Spleen (tissue), 11 donors: ENCODE measurements around the gene PFKM. TPM values are rescaled to one million over a fixed set of nuclear protein-coding genes. Genes with fewer than 3 reads are reported as not detected.

Experiments
- DNase-seq: peaks from one replicate; pipeline ENCODE4 v3.0.0-alpha.2; 2020
- H3K27ac ChIP-seq, 8 donors: fragments of 200-600 bp; sonication (generic) in 7 of 8; 1 replicate in 4 of 8; 2 replicates in 4 of 8; pipeline versions ENCODE4 v1.5.0 to v1.8.0; 2016 to 2021; ENCODE audit warnings: inconsistent platforms in 4 of 8, mild to moderate bottlenecking in 4 of 8, moderate library complexity in 1 of 8
- H3K27me3 ChIP-seq, 7 donors: fragments of 200-600 bp; sonication (generic) in 6 of 7; replicated peaks in 1 of 7; 1 replicate in 4 of 7; 2 replicates in 3 of 7; pipeline versions ENCODE4 v1.5.0 to v1.8.0; 2016 to 2021; ENCODE audit warnings: inconsistent platforms in 3 of 7, mild to moderate bottlenecking in 1 of 7
- H3K36me3 ChIP-seq, 6 donors: fragments of 200-600 bp; sonication (generic) in 5 of 6; 1 replicate in 4 of 6; 2 replicates in 2 of 6; pipeline versions ENCODE4 v1.5.0 to v1.8.0; 2016 to 2021; ENCODE audit warnings: inconsistent platforms in 2 of 6
- H3K4me1 ChIP-seq, 6 donors: fragments of 200-600 bp; sonication (generic) in 5 of 6; 1 replicate in 3 of 6; 2 replicates in 3 of 6; pipeline versions ENCODE4 v1.5.0 to v1.8.0; 2016 to 2021; ENCODE audit warnings: inconsistent platforms in 3 of 6
- H3K4me3 ChIP-seq, 8 donors: fragments of 200-600 bp; sonication (generic) in 7 of 8; 1 replicate in 4 of 8; 2 replicates in 4 of 8; pipeline versions ENCODE4 v1.5.0 to v1.8.0; 2016 to 2021; ENCODE audit warnings: inconsistent platforms in 4 of 8, mild to moderate bottlenecking in 4 of 8, moderate library complexity in 2 of 8
- H3K9me3 ChIP-seq, 8 donors: fragments of 200-600 bp; sonication (generic) in 7 of 8; 1 replicate in 4 of 8; 2 replicates in 4 of 8; pipeline versions ENCODE4 v1.5.0 to v1.8.0; 2016 to 2021; ENCODE audit warnings: inconsistent platforms in 4 of 8
- POLR2A ChIP-seq, 3 donors: fragments of 450-650 bp; IDR thresholded peaks; one replicate each; pipeline ENCODE4 v1.5.1; 2017; ENCODE audit warnings: antibody characterized with exemption in 3 of 3, mild to moderate bottlenecking in 1 of 3
- POLR2AphosphoS5 ChIP-seq, 3 donors: sonication (generic); formaldehyde crosslinking; IDR thresholded peaks; one replicate each; pipeline ENCODE4 v1.5.1; 2017; ENCODE audit warnings: antibody characterized with exemption in 3 of 3
- WGBS, 5 donors: extraction: QIAGEN DNeasy Blood & Tissue Kit in 3 of 5; methylation state at CpG; one replicate each; pipeline versions ENCODE4 v1.1.5 to v1.1.7; 2013 to 2018; 5-methylcytosine and 5-hydroxymethylcytosine counted together
- intact Hi-C: fragments of 100-400 bp; cut with DNase I; formaldehyde crosslinking; loops from one replicate; pipeline ENCODE4 v1.15.0; 2023; ENCODE audit warnings: low total_unique reads
- polyA plus RNA-seq, 3 donors: library from polyadenylated mRNA; stranded (reverse); fragments of 200-250 nt; gene quantifications; one replicate each; pipeline ENCODE4 v1.2.1, GENCODE V29; 2013
- total RNA-seq, 7 donors: library from RNA; depleted of rRNA in 3 of 7; stranded (reverse); fragments of >200 nt in 3 of 7; fragmentation: NEBNext Ultra II Directional in 4 of 7; extraction: Animal tissue kit (Norgen Biotek cat#: 25700) in 4 of 7; gene quantifications; one replicate each; pipeline versions ENCODE4 v1.1.0 to v1.2.1, GENCODE V29; 2016 to 2021
- TF ChIP-seq, protein P1 (sequence below), 11 experiments: fragments of 200-600 bp in 7 of 11; fragments of 450-650 bp in 4 of 11; sonication (generic) in 4 of 11; IDR thresholded peaks in 8 of 11; conservative IDR thresholded peaks in 3 of 11; 1 replicate in 7 of 11; 2 replicates in 4 of 11; pipeline versions ENCODE4 v1.4.0 to v1.8.0; 2016 to 2021; ENCODE audit warnings: antibody characterized with exemption in 11 of 11, inconsistent platforms in 4 of 11, mild to moderate bottlenecking in 1 of 11
- donor health status: healthy with polysubstance abuse.
- donor health status: DM: no; HTN: no; CAD: no; lungs with moderate emphysema.
- donor health status: DM: no; HTN: no; CAD: no.
- donor health status: Bipolar disorder and iron deficiency.
- donor health status: healthy.
- donor health status: DM: no; HTN: no; CAD: no.
- donor health status: DM: yes; HTN: yes; CAD: no.

Gene PFKM
- total and polyA plus RNA-seq, 10 donors = 13.6 to 52.5 (median 30.7) TPM

DNA sequence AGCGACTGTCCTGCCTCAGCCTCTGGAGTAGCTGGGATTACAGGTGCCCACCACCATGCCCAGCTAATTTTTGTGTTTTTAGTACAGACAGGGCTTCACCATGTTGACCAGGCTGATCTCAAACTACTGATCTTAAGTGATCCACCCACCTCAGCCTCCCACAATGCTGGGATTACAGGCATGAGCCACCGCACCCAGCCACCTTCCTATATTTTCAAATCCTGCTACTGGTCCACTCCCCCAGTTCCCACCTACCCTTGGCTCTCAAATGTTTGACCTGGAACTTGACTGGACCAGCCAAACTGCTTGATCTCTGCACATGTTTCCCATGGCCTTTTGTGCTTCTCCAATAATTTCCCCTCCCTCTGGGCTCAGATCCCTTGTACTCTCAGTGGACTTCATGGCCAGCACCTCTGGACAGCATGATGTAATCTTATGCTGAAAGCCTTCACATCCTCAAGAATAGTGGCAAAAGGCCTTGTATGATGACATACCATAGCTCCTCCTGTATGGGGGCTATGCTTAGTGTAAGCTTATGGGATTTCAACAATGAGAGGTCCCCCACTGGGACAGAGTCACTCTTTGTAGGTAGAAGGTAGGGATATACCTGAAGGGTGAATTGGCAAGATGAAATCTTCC lies 61.8 kb downstream of the PFKM start:
- DNase-seq = no peak
- TF ChIP-seq POLR2AphosphoS5 (IDR thresholded peaks at IDR 0.05) = no peak
- no peak for TF ChIP-seq POLR2A (IDR thresholded peaks at IDR 0.05)
- TF ChIP-seq, protein P1, sequence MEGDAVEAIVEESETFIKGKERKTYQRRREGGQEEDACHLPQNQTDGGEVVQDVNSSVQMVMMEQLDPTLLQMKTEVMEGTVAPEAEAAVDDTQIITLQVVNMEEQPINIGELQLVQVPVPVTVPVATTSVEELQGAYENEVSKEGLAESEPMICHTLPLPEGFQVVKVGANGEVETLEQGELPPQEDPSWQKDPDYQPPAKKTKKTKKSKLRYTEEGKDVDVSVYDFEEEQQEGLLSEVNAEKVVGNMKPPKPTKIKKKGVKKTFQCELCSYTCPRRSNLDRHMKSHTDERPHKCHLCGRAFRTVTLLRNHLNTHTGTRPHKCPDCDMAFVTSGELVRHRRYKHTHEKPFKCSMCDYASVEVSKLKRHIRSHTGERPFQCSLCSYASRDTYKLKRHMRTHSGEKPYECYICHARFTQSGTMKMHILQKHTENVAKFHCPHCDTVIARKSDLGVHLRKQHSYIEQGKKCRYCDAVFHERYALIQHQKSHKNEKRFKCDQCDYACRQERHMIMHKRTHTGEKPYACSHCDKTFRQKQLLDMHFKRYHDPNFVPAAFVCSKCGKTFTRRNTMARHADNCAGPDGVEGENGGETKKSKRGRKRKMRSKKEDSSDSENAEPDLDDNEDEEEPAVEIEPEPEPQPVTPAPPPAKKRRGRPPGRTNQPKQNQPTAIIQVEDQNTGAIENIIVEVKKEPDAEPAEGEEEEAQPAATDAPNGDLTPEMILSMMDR (IDR thresholded peaks at IDR 0.05 in 8 of 11, conservative IDR thresholded peaks at IDR 0.05 in 3 of 11) = no peak
- intact Hi-C loops = loop anchor here (10.0 kb wide), 1 partner anchor 274 kb away; no protein-coding TSS in a partner anchor
- H3K4me3 ChIP-seq = no peak overlapping the region
- peaks cover 0 to 40% (median 28%) of the 10 kb centered on the region in 6 donors for H3K4me1 ChIP-seq
- no peaks in the 10 kb centered on the region for H3K36me3 ChIP-seq
- peaks cover 0 to 65% (median 20%) of the 10 kb centered on the region in 7 donors for H3K27me3 ChIP-seq
- 84 to 100% (median 90%) methylated on average over 2 of the region's 2 CpGs for WGBS, 5 donors
- H3K9me3 ChIP-seq = no peaks in the 10 kb centered on the region
- H3K27ac ChIP-seq = no peak overlapping the region

DNA sequence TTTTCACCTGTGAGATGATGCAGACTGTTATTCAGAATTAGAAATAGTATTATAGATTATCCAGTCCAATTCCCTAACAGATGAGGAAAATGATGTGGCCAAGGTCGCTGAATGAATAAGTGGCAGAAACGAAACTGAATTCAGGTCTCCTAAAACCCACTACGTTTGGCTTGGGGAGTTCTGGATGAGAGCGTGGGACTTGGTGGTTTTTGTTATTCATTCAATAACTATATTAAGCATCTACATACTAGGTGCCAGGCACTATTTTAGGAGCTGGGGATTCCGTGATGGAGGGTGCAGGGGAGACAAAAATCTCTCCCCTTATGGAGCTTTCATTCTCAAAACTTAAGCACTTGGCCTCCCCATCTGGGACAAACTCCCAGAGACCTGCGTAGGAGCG lies 63.5 kb downstream of the PFKM start:
- H3K4me1 ChIP-seq = peaks cover 0 to 40% (median 28%) of the 10 kb centered on the region in 6 donors
- H3K9me3 ChIP-seq = no peaks in the 10 kb centered on the region
- TF ChIP-seq, protein P1 (IDR thresholded peaks at IDR 0.05 in 8 of 11, conservative IDR thresholded peaks at IDR 0.05 in 3 of 11) = no peak
- TF ChIP-seq POLR2A (IDR thresholded peaks at IDR 0.05) (no peak), POLR2AphosphoS5 (IDR thresholded peaks at IDR 0.05) (no peak)
- no peak for DNase-seq
- peak overlapping the region in 4 of 8 donors; percentile 17 to 70 (median 54) for H3K27ac ChIP-seq
- WGBS, 5 donors = 2 to 5% (median 4%) methylated on average over 7 of the region's 7 CpGs
- no peaks in the 10 kb centered on the region for H3K36me3 ChIP-seq
- H3K4me3 ChIP-seq = peak overlapping the region; percentile 62 to 97 (median 86)
- intact Hi-C loops = loop anchor here (10.0 kb wide), 1 partner anchor 272 kb away; no protein-coding TSS in a partner anchor
- peaks cover 0 to 64% (median 20%) of the 10 kb centered on the region in 7 donors for H3K27me3 ChIP-seq

DNA sequence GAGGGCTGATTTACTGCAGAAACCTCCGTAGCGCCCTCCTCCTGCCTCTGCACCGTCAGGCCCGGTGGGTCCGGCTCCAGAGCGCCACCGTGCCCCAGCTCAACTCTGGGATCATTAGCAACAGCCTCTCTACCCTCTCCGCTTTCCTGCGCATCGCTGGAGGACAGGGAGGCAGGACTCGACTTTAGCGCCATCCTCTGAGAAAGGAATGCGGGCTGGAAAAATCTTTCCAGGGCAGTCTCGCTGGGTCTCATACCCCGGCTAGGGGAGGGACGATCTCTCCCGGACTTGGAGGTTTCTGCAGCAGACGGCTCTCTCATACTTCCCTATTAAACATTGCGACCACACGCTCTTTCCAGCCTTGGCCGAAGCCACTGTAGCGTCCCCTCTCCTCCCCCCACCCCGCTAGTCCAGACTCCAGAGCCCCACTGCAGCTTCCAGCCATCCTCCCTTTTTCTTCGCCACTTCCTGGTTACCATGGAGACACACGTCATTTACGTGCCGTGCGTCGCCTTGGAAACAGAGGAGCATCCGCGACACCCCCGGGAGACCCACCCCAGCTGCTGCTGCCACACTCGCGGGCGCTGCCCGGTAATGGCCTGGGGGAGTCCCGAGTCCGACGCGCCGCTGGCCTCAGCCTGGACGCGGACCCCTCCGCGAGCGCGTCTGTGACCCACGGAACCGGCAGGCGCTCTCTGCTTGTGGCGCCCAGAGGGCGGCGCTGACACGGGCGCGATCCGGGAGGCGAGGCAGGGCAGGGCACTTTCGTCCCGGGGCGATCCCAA lies 64.1 kb downstream of the PFKM start, which contains the start of gene CCDC184:
TSS of gene CCDC184 (plus strand) at position 554 of the 785 bp plus-strand sequence. CDS start 479 bp downstream, outside the sequence.
- peak within 1 kb of the TSS; percentile 62 to 97 (median 86) for H3K4me3 ChIP-seq

More for the DNA sequence above, 64.1 kb downstream of the PFKM start, which contains the start of gene CCDC184:
- Histone ChIP-seq H3K36me3 (no peaks in the 10 kb centered on the region), H3K27me3 (peaks cover 0 to 60% (median 20%) of the 10 kb centered on the region in 7 donors), H3K9me3 (no peaks in the 10 kb centered on the region), H3K27ac (peak within 1 kb of the TSS in 4 of 8 donors; percentile 17 to 70 (median 54)), H3K4me1 (peaks cover 0 to 40% (median 28%) of the 10 kb centered on the region in 6 donors)
- WGBS, 5 donors = 0 to 1% (median 1%) methylated on average over 38 to 61 of the region's 61 CpGs
- intact Hi-C loops = loop anchor here (10.0 kb wide), 1 partner anchor 272 kb away; no protein-coding TSS in a partner anchor
- DNase-seq = peak; percentile 91
- TF ChIP-seq, protein P1 (IDR thresholded peaks at IDR 0.05 in 8 of 11, conservative IDR thresholded peaks at IDR 0.05 in 3 of 11) = peak in 7 of 11 experiments; percentile 12 to 49 (median 41)
- TF ChIP-seq POLR2AphosphoS5 (IDR thresholded peaks at IDR 0.05) (peak; percentile 47 to 64 (median 64)), POLR2A (IDR thresholded peaks at IDR 0.05) (no peak)
